Activated CD4-positive, alpha-beta T cell treated with anti-CD3 and anti-CD28 coated beads for 24 hours (primary cell): Measurements from ENCODE around the gene RNF213.
"Not testable (repeated sequence)": the region's sequence is repeated elsewhere in the genome, so short reads cannot be mapped to it uniquely, and the experiment has no call there.

ENCODE experiments used
- DNase-seq, 2 donors: peaks; one replicate each; pipeline ENCODE4 v3.0.0-alpha.2; 2020; ENCODE audit warnings: low read depth in 2 of 2

The RNF213 gene

DNA sequence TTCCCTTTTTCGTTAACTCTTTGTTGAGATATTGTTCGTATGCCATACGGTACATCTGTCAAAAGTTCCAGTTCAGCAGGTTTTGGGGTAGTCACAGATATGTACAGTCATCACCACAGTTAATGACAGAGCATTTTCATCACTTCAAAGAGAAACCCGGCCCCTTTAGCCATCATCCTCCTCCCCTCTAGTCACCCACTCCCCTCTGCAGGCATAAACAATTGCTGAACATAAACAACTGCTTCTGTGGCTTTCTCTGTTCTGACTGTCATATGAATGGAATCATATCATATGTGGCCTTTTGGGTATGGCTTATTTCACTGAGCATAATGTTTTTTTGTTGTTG is 59.3 kb downstream of the RNF213 start:
- DNase-seq: no peak

DNA sequence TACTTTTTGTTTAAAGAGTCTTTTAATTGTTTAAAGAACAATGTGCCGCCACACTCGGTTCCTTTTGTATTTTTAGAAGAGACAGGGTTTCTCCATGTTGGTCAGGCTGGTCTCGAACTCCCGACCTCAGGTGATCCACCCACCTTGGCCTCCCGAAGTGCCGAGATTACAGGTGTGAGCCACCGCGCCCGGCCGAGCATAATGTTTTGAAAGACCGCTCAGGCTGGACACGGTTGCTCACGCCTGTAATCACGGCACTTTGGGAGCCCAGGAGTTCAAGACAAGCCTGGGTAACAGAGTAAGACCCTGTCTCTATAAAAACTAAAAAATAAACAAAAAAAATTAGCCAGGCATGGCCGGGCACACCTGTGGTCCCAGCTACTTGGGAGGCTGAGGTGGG is 59.8 kb downstream of the RNF213 start:
- DNase-seq: no peak

DNA sequence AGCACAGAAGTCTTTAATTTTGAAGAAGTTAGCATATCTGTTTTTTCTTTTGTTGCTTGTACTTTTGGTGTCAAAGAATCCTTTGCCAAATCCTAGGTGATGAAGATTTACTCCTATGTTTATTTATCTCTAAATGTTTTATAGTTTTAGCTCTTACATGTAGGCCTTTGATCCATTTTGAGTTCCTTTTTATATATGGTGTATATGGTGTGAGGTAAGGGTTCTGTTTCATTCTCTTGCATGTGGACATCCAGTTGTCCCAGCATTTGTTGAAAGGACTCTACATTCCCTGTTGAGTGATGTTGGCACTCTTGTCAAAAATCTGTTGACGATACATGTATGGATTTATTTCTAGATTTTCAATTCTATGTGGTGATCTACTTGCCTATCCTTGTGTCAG is 62.2 kb downstream of the RNF213 start:
- DNase-seq: no peak

DNA sequence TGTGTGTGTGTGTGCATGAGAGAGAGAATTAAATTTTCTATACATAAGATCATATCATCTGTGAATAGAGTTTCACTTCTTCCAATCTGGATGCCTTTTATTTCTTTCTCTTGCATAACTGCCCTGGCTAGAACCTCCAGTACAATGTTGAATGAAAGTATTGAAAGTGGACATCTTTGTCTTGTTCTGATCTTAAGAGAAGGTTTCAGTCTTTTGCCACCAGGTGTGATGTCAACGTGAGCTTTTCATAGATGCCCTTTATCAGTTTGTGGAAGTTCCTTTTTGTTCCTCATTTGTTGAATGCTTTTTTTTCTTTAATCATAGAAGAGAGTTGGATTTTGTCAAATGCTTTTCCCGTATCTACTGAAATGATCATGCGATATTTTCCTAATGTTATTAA is 63.3 kb downstream of the RNF213 start:
- DNase-seq: no peak

DNA sequence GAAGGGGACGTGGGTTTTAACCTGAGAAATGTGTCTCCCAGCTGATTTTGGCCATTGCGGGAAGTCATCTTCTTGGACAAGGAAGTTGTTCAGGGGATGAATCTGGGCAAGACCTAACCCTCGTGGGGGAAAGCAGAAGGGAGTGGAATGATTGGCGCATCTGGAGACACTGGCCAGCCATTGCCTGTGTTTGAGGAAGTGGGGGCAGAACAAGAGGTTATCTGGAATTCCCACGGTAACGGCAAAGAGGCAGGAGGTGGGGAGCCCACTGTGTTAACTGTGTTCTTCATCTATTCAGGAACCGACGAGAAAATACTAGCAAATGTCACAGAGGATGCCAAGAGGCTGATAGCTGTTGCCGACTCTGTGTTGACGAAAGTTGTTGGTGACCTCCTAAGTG is 66.9 kb downstream of the RNF213 start:
- no peak for DNase-seq

DNA sequence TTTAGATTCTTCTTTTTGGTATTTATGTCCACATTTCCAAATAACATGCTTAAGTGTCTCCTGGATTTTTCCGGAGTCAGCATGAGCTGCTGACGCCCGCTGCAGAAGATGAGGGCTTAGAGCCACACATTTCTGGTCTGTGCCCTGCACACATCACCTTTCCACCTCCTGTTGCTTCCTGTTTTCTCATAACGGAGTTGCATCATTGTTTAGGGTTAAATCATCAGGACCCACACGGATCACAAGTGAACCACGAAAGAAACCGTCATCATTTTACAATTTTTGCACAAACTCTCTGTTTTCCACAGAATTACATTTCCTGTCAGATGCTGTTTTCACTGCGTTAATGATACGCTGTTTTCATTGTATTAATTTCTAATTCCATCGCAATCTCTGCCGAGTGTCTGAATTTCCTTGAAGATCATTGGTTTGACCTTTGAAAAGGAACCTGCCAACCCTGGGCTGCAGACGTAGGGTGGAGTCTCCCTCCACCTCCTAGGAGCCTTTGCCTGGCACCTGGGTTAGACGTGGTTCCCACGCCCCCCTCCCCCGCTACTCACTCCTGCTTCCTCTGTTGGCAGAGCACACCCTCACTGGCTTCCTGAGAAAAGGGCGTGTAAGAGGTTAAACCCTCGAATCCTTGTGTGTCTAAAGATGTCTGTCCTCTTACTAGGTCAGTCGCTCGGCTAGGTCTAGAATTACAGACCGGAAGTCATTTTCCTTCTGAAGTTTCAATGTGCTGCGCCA is 68.2 kb downstream of the RNF213 start:
- DNase-seq: no peak

DNA sequence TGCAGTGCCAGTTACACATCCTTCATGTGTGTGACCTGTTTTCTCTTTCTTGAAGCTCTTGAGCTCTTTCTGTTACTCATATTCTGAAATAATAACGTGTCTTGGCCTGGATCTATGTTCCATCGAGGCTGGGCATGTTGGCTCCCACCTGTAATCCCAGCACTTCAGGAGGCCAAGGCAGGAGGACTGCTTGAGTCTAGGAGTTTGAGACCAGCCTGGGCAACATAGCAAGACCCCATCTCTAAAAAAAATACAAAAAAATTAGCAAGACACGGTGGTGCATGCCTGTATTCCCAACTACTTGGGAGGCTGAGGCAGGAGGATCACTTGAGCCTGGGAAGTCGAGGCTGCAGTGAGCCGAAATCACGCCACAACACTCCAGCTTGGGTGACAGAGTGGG is 68.8 kb downstream of the RNF213 start:
- DNase-seq: not testable (repeated sequence)

DNA sequence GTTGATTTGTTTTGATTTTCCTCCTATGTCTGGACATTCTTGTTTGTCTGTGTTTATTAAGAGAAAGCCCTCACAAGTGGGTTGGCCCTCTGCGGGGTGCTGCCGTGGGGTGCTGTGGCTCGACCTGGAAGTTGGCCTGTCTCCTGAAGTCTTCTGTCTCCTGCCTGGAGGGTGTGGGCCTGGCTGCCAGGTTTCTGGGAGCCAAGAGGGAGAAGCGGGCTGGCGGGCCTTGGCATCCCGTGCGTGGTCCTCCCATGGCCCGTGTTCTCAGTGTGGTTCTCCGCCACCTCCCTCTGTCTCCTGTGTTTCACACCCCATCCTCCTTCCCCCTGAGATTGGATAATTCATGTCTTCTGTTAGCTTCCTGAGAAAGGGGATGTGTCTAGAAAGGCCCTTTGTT is 69.6 kb downstream of the RNF213 start:
- DNase-seq: no peak

DNA sequence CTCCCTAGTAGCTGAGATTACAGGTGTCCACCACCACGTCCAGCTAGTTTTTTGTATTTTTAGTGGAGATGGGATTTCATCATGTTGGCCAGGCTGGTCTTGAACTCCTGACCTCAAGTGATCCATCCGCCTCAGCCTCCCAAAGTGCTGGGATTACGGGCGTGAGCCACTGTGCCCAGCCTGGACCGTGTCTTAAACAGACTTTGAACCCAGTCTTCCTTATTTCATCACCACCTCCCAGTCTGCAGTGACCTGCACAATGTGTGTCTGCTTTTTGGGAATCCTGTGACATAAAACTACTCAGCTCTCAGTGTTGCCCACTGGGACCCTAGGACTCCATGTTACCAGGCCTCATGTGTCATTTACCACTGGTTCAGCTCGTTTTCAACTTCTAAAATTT is 70.3 kb downstream of the RNF213 start:
- not testable (repeated sequence) for DNase-seq

DNA sequence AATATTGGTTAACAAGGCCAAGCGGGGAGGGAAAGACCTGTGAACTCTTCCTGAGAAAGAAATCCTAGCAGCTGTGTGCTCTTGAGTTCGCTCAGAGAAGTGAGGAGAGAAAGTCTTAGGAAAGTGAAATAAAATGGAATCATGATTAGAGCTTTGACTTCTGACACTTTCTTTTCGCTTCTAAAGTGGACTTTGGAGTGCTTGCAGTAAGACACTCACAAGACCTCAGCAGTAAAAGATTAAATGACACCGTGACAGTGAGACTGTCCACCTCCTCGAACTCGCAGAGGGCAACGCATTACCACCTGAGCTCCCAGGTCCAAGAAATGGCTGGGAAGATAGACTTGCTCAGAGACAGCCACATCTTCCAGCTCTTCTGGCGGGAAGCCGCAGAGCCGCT is 71.2 kb downstream of the RNF213 start:
- no peak for DNase-seq

DNA sequence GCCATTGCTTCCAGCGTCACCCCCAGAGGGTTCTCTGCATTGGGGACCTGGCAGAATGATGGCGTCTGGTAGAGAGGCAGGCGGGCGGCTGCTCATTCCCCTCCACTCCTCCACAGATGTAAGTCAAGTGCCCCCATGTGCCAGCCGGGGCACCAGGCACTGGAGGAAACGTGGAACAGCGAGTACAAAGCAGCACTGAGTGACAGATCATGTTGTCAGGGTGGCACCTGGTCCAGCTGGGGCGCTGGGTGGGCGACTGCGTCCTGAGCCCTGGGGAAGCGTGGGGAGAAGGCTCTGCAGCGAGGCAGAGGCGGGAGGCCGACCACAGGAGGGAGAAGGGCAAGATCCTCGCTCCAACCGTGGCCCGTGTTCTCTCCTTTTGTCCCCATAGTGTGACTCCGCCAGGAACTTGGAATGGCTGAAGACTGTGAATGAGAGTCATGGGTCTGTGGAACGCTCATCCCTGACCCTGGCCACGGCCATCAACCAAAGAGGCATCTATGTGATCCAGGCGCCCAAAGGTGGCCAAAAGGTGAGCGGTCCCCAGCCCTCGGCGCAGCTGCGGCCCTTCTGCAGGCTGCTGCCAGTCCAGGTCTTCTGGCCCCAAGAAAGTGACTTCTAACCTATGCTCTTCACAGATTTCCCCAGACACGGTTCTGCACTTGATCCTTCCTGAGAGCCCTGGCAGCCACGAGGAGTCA is 76.7 kb downstream of the RNF213 start:
- no peak for DNase-seq

DNA sequence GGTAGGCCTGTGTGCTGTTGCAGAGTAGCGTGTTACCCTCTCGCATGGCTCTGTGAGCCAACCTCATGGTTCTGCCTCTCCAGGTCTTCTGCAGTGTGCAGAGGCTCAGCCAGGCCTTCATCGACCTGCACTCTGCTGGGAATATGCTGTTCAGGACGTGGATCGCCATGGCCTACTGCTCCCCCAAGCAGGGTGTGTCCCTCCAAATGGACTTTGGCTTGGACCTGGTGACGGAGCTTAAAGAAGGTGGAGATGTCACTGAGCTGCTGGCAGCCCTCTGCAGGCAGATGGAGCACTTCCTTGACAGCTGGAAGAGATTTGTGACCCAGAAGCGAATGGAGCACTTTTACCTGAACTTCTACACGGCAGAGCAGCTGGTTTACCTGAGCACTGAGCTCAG is 78.5 kb downstream of the RNF213 start:
- no peak for DNase-seq

DNA sequence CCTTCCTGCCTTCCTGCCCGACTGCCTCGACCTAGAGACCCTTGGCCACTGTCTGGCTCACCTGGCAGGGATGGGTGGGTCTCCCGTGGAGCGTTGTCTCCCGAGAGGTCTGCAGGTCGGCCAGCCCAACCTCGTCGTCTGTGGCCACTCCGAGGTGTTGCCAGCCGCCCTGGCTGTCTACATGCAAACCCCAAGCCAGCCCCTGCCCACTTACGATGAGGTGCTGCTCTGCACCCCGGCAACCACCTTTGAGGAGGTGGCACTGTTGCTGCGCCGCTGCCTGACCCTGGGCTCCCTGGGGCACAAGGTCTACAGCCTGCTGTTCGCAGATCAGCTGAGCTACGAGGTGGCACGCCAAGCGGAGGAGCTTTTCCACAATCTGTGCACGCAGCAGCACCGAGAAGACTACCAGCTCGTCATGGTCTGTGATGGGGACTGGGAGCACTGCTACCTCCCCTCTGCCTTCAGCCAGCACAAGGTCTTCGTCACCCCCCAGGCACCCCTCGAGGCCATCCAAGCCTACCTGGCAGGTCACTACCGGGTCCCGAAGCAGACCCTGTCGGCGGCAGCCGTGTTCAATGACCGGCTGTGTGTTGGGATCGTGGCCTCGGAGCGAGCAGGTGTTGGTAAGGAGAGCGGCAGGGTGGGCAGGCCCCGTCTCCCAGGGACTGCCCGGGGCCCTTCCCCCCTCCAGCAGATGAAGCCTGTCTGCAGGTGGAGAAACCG is 79.2 kb downstream of the RNF213 start:
- no peak for DNase-seq

DNA sequence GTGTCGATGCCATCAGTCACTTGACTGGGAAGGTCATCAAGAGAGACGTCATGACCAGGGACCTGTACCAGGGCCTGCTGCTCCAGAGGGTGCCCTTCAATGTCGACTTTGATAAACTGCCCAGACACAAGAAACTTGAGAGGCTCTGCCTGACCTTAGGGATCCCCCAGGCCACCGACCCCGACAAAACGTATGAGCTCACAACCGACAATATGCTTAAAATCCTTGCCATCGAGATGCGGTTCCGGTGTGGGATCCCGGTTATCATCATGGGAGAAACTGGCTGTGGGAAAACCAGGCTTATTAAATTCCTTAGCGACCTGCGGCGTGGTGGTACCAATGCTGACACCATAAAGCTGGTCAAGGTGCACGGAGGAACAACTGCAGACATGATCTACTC is 84.7 kb downstream of the RNF213 start:
- no peak for DNase-seq

DNA sequence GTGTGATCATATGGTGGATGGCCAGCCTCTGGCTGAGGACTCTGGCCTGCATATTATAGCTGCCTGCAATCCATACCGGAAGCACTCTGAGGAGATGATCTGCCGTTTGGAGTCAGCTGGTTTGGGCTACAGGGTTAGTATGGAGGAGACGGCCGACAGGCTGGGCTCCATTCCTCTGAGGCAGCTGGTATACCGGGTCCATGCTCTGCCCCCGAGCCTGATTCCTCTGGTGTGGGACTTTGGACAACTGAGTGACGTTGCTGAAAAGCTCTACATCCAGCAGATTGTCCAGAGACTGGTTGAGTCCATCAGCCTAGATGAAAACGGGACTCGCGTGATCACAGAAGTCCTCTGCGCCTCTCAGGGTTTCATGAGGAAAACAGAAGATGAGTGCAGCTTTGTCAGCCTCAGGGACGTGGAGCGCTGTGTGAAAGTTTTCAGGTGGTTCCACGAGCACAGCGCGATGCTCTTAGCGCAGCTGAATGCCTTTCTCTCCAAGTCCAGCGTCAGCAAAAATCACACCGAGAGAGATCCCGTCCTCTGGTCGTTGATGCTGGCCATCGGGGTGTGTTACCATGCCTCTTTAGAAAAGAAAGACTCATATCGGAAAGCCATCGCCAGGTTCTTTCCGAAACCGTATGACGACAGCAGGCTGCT is 85.3 kb downstream of the RNF213 start:
- DNase-seq: no peak

DNA sequence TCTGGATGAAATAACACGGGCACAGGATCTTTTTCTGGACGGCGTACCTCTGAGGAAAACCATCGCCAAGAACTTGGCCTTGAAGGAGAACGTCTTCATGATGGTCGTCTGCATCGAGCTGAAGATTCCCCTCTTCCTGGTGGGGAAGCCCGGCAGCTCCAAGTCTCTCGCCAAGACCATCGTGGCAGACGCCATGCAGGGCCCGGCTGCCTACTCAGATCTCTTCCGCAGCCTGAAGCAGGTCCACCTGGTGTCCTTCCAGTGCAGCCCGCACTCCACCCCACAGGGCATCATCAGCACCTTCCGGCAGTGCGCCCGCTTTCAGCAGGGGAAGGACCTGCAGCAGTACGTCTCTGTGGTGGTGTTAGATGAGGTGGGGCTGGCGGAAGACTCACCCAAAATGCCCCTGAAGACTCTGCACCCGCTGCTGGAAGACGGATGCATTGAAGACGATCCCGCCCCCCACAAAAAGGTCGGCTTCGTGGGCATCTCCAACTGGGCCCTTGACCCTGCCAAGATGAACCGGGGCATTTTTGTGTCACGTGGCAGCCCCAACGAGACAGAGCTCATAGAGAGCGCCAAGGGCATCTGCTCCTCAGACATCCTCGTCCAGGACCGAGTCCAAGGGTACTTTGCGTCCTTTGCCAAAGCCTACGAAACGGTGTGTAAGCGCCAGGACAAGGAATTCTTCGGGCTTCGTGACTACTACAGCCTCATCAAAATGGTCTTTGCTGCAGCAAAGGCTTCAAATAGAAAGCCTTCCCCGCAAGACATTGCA is 86.0 kb downstream of the RNF213 start:
- no peak for DNase-seq

DNA sequence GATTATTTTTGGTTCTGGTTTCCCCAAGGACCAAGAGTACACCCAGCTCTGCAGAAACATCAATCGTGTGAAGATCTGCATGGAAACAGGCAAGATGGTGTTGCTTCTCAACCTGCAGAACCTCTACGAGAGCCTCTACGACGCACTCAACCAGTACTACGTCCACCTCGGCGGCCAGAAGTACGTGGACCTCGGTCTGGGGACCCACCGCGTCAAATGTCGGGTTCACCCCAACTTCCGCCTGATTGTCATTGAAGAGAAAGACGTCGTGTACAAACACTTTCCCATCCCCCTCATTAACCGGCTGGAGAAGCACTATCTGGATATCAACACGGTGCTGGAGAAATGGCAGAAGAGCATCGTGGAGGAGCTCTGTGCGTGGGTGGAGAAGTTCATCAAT is 86.9 kb downstream of the RNF213 start:
- no peak for DNase-seq

DNA sequence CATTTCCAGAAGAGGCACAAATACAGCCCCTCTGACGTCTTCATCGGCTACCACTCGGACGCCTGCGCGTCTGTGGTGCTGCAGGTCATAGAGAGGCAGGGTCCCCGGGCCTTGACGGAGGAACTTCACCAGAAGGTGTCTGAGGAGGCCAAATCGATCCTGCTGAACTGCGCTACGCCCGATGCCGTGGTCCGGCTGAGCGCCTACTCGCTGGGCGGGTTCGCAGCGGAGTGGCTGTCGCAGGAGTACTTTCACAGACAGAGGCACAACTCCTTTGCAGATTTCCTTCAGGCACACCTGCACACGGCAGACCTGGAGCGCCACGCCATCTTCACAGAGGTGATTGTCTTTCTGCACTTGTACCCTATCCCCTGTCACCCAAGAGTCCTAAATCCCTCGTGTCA is 87.3 kb downstream of the RNF213 start:
- no peak for DNase-seq

DNA sequence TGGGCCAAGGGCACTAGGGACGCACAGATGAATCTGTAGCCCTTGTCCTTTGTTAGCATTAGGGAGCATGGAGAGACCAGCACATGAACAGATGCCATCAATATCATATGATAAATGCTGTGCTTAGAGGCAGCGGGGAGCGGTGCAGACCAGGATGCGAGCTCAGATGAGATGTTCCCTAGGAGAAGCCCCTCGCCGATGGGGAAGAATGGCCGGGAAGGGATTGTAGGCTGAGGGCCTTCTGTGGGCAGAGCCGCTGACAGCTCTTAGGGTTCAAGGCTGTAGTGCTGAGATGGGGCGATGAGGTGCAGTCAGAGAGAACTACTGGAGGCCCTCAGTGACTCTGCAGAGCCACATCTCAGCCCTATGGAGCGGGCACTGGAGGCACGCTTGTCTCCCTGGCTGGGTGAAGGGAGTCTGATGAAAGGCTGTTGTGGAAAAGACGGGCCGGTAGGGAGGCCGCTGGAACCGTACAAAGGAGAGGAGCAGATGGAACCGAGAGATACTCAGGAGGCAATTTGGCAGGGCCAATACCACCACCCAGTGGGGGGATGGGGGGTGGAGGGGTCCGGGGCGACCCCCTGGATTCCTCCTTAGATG is 88.0 kb downstream of the RNF213 start:
- DNase-seq: no peak

DNA sequence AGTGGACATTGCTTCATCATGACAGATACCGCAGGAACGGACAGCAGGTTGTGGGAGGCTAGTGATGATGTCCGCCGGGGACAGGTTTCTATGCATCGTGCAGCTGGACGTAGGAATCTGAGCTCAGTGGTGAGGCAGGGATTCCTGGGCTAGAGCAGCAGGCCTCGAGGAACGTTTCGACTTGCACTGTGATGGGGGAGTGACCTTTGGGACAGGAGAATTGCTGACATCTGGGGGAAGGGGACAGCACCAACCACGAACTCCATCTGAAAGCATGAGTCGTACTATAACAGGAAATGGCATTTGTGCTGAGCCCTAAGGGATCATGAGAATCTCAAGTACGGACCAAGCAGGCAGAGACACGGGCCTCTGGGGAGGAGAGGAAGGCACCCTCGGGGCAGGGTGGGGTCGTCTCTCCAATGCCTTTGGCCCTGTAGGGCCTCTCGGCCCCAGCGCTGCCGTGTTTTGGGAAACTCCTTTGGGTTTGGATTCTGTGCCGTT is 88.5 kb downstream of the RNF213 start:
- no peak for DNase-seq

DNA sequence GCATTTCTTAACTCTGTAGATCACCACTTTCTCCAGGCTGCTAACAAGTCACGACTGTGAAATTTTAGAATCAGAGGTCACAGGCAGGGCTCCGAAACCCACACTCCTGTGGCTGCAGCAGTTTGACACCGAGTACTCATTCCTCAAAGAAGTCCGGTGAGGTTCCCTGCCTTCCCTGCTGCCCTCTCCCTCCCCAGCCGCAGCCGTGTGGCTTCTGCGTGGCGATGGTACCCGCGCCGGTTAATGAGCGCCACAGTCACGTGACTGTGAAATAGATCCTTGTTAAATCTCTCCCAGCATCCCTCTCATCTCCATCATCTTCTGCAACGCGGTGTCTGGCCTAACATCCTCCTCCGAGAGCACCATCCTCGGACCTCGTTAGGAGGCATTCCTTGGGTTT is 89.1 kb downstream of the RNF213 start:
- DNase-seq: no peak
